ENCODE measurements around the gene TMED6. TPM values are rescaled to one million over a fixed set of nuclear protein-coding genes. Genes with fewer than 3 reads are reported as not detected.

TMED6 gene
- total RNA-seq, 1 experiment from 2014 or later: 0.91 TPM

GRCh38 chr16:69338557-69339288 lies 12.9 kb downstream of the TMED6 start (continued):
- no peak for TF ChIP-seq MAX (IDR thresholded peaks at IDR 0.05)
- TF ChIP-seq TCF7L2 (IDR thresholded peaks at IDR 0.05; ENCODE audit: borderline replicate concordance, extremely low read depth, insufficient read depth, insufficient read length): no peak
- no peak for TF ChIP-seq POLR2AphosphoS5 (IDR thresholded peaks at IDR 0.05; ENCODE audit: low read depth, low read length)

- ChIA-PET CTCF (no interaction called here), RAD21 (ENCODE audit: low non-redundant PET in 1 of 2, low total read pairs in 2 of 2, uncharacterized antibody in 2 of 2, unreplicated experiment in 2 of 2) (no interaction called here), POLR2A (no interaction called here)
- no peak overlapping the region for H3K4me3 ChIP-seq (replicated peaks in 1 of 2; ENCODE audit: low read depth in 1 of 2, low read length in 2 of 2)
- H3K36me3 ChIP-seq (ENCODE audit: control insufficient read depth in 1 of 2, insufficient read depth in 2 of 2, low read length in 2 of 2): peaks cover 18 to 38% of the 10 kb centered on the region in 2 experiments; a peak in 2 of 4 replicates
- no peaks in the 10 kb centered on the region for H3K9me3 ChIP-seq (ENCODE audit: control insufficient read depth in 1 of 2, insufficient read depth in 1 of 2, low read depth in 1 of 2, low read length in 2 of 2)
- no peak overlapping the region for H3K27ac ChIP-seq (ENCODE audit: low read depth, low read length)
- H3K4me1 ChIP-seq (ENCODE audit: control insufficient read depth in 1 of 2, insufficient read depth in 2 of 2, low read length in 2 of 2): peaks cover 12 to 29% of the 10 kb centered on the region in 2 experiments
- H2AFZ ChIP-seq (ENCODE audit: low read depth, low read length, poor library complexity, severe bottlenecking): no peak overlapping the region
- ATAC-seq (no peak), DNase-seq (ENCODE audit: low read depth, low spot score) (no peak)
- intact Hi-C loops (cut with micrococcal nuclease): no loop called here
- no peaks in the 10 kb centered on the region for H4K20me1 ChIP-seq (ENCODE audit: insufficient read depth)
- no TSS peak for BruUV-seq (replicated peaks)
- no peak overlapping the region for H3K4me2 ChIP-seq (ENCODE audit: low read length)
- TF ChIP-seq ZNF274 (IDR thresholded peaks at IDR 0.05; ENCODE audit: low read depth, low read length): no peak
- no peak for TF ChIP-seq JUND (IDR thresholded peaks at IDR 0.05)
- TF ChIP-seq ZBTB33 (IDR thresholded peaks at IDR 0.05; ENCODE audit: extremely low read depth, insufficient replicate concordance, low read length): no peak
- peaks cover 59% of the 10 kb centered on the region for H3K79me2 ChIP-seq (ENCODE audit: insufficient read depth, low read length)
- no peak overlapping the region for H3K9ac ChIP-seq (ENCODE audit: low read length)
- no peaks in the 10 kb centered on the region for H3K9me2 ChIP-seq (ENCODE audit: insufficient read depth)
- H3K27me3 ChIP-seq (ENCODE audit: insufficient read depth, low read length): no peaks in the 10 kb centered on the region
Observed at GRCh38 chr16:69334696-69335095, 16.9 kb downstream of the TMED6 start.
